Fibroblast of pulmonary artery (primary cell): ENCODE measurements around the gene VSTM4.

Experiments used
- DNase-seq: peaks from one replicate; pipeline ENCODE4 v3.0.0-alpha.2; 2010; ENCODE audit warnings: low read depth
- H3K4me3 ChIP-seq: replicated peaks from 2 replicates; pipeline ENCODE4 v1.5.1; 2011; ENCODE audit warnings: low read depth, mild to moderate bottlenecking, control low read depth, low read length, moderate library complexity
- TF ChIP-seq, protein P1 (sequence below): IDR thresholded peaks from 2 replicates; pipeline ENCODE4 v1.5.1; 2011; ENCODE audit warnings: mild to moderate bottlenecking, control low read depth, low read length, inconsistent platforms; ENCODE audit errors: missing control alignments

VSTM4 gene

DNA sequence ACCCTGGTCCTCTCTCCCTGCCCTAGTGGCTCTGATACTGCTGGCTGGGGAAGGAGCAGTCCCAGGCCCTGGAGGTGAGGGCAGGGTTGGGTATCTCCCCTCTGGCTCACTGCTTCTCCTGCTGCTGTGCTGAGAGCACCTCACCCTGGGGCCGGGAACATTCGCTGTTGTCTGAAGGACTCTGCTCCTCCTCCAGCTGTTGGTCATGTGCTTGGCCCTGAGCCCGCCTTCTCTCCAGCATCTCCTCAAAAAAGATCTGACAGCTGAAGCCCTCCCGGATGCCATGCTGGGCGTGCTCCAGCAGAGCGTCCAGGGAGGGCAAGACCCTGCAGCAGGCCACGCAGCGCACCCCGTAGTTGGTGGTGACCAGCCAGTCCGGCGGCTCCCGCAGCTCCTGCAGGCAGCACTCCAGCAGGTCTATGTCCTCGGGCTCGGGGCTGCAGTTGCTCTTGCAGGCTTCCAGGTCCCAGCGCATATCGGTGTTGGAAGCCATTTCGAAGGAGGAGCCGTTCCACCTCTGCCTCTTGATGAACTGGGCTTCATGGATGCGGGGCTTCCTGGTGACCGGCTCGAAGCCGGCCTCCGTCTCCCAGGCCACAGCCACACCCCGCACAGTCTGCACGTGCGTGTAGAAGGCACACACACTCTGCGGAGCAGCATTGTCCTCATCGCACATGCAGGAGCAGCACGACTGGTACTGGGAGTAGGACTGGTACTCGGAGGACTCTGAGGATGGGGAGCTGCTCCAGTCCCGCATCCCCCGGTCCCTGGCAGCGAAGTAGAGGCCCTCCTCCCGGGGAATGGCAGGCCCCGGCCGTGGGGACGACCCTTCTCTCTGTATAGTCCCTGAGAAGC lies 16.4 kb upstream of the VSTM4 start:
- TF ChIP-seq, protein P1, sequence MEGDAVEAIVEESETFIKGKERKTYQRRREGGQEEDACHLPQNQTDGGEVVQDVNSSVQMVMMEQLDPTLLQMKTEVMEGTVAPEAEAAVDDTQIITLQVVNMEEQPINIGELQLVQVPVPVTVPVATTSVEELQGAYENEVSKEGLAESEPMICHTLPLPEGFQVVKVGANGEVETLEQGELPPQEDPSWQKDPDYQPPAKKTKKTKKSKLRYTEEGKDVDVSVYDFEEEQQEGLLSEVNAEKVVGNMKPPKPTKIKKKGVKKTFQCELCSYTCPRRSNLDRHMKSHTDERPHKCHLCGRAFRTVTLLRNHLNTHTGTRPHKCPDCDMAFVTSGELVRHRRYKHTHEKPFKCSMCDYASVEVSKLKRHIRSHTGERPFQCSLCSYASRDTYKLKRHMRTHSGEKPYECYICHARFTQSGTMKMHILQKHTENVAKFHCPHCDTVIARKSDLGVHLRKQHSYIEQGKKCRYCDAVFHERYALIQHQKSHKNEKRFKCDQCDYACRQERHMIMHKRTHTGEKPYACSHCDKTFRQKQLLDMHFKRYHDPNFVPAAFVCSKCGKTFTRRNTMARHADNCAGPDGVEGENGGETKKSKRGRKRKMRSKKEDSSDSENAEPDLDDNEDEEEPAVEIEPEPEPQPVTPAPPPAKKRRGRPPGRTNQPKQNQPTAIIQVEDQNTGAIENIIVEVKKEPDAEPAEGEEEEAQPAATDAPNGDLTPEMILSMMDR: no peak
- DNase-seq: no peak
- H3K4me3 ChIP-seq: no peak overlapping the region

DNA sequence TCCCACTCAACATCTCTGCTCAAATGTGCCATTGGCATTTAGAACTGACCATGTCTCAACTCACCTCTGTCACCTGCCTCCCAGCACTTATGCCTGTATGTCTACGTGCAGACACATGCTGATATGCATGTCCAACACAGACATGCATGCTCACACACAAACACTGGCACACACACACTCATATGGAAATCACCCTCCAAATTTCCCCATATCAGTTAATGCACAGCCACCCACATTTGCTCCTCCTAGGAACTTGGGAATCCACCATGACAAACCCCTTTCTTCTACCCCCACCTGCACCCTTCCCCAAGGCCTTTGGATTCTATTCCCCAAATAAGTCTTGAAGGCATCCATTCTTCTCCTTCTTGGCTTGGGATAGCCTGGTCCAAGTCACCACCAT lies 14.1 kb upstream of the VSTM4 start:
- no peak overlapping the region for H3K4me3 ChIP-seq
- DNase-seq: no peak
- TF ChIP-seq, protein P1: no peak

DNA sequence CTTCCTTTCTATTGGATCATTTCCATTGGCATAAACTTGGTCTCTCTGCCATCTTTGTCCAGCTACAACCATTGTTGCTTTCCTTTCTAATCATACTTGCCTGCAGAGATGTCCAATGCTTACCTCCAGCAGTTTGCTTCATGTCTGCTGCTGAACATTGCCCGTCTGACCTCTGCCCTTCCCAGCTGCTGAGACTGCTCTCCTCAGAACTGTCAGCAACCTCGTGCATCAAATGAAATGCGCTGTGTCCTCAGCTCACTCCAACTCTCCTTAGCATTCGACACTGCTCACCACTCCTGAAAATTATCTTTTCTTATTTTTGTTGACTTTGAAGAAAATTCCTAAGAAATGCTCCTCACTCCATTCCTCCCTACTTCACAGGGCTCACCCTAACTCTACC lies 13.5 kb upstream of the VSTM4 start:
- TF ChIP-seq, protein P1: no peak
- no peak overlapping the region for H3K4me3 ChIP-seq
- DNase-seq: no peak

DNA sequence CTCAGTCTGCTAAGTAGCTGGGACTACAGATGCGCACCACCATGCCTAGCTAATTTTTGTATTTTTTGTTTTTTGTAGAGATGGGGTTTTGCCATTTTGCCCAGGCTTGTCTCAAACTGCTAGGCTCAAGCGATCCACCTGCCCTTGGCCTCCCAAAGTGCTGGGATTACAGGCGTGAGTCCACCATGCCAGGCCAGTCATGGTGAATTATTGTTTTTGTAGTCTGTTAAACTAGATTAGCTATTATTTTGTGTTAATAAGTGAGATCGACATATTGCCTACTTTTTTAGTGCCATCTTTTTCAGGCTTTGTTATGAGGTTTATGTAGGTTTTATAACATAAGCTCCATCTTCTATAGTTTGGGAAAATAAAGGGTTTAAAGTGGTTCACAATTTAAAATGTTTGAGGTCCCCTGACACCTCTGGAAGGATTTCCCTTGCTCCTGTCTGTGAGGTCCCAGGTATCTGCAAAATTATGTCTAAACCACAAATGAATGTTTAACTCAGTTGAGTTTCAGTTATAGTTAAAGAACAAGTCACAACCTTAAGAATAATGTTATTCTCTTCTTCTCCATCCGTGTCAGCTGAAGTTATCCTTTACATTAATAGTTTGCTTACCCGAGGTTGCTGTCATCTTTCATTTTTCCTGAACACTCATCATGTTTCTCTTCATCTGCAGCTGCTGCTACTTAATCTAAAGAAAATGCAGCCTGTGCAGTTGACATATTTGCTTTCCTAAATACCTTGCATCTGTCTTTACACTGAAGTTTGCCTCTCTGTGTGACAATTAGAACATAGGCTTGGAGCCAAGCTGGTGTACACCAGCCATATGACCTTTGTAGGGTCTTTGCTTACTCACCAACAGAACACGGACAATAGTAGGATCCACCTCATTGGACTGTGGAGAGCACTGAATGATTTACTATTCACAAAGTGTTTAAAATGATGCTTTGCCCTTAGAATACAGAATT lies 8.9 kb upstream of the VSTM4 start:
- no peak overlapping the region for H3K4me3 ChIP-seq
- no peak for DNase-seq
- TF ChIP-seq, protein P1: no peak

DNA sequence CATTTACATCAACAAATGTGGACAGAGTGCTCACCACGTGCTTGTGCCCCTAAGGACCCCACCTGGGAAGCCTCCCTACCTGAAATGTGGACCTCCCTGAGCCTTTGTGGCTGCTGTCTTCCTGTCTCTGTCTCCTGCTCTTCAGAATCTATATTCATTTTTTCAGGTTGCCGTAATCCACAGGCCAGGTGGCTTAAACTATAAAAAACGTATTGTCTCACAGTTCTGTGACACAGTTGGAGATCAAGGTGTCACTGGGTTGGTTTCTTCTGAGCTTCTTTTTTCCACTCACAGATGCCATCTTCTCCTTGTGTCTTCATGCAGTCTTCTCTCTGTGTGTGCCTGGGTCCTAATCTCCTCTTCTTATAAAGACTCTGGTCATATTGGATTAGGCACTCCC lies 5.6 kb upstream of the VSTM4 start:
- no peak for DNase-seq
- no peak overlapping the region for H3K4me3 ChIP-seq
- TF ChIP-seq, protein P1: no peak

DNA sequence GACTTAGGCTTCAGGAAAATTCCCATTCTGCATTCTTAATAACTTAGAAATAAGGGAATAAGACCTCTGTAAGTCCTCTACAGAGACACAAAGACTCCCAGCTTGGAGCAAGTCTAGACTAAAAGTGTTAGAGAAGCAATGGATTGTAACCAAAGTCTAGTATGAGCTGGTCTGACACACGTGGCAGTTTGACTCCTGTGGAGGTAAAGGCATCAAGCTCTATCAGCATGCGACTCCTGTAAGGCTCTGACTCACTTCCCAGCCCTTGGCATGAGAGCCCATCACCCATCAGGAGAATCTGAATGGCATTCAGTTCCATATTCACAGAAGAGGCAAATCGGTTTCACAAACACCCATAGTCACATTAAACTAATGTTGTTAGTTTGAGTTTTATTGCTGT lies 4.4 kb upstream of the VSTM4 start:
- no peak overlapping the region for H3K4me3 ChIP-seq
- DNase-seq: no peak
- TF ChIP-seq, protein P1: no peak
